Cardiac fibroblast (primary cell): ENCODE measurements around the gene MBD6.

Source experiments
- DNase-seq, 2 donors: peaks; one replicate each; pipeline versions ENCODE4 v3.0.0 to v3.0.0-alpha.2; 2010; ENCODE audit warnings: low read depth in 2 of 2
- H3K4me3 ChIP-seq, 2 donors: replicated peaks in 1 of 2; 1 replicate in 1 of 2; 2 replicates in 1 of 2; pipeline ENCODE4 v1.5.1; 2011; ENCODE audit warnings: low read depth in 2 of 2, low read length in 2 of 2, mild to moderate bottlenecking in 2 of 2, moderate library complexity in 1 of 2
- TF ChIP-seq, protein P1 (sequence below): IDR thresholded peaks from one replicate; pipeline ENCODE4 v1.5.1; 2011; ENCODE audit warnings: low read depth, mild to moderate bottlenecking, low read length, inconsistent platforms

MBD6 gene

DNA sequence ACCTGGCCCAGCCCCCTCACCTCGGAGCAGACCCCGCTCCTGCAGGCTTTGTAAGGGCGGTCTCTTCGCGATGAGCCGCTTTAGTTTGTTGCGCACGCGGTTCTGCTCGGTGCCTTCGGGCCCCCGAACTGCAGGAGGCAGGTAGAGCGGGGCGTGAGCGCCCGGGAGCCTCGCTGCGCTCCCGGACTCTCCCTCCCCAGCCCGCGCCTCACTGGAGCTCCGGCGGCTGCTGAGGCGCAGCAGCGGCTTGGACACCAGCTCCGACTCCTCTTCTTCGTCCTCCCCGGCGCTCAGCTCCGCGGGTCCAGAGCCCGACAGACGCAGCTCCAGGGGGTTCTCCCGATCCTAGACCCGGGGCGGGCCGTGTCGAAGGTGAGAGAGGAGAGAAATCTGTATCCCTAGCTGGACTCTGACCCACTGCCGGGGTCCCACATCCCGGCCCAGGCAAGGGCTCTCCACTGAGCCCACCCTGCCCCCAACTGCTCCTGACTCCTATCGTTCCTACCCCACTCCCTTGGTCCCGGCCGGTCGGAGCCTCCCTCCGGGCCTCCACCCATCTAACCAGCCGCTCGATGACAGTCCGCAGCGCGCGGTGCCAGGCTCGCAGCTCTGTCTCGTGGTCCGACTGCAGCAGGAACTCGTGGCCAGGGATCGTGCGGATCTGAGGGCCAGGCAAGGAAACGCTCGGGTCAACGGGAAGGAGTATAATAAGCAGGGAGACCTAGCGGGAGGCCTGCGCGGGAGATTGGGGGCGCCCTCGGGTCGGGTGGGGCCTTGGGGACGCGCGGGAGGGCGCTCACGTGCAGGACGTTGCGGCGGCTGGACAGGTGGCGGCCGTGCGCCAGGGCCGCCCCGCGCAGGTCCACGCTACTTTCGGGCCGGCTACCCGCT is 47.1 kb upstream of the MBD6 start:
- peak overlapping the region in 1 of 2 donors; percentile 19 for H3K4me3 ChIP-seq
- TF ChIP-seq, protein P1, sequence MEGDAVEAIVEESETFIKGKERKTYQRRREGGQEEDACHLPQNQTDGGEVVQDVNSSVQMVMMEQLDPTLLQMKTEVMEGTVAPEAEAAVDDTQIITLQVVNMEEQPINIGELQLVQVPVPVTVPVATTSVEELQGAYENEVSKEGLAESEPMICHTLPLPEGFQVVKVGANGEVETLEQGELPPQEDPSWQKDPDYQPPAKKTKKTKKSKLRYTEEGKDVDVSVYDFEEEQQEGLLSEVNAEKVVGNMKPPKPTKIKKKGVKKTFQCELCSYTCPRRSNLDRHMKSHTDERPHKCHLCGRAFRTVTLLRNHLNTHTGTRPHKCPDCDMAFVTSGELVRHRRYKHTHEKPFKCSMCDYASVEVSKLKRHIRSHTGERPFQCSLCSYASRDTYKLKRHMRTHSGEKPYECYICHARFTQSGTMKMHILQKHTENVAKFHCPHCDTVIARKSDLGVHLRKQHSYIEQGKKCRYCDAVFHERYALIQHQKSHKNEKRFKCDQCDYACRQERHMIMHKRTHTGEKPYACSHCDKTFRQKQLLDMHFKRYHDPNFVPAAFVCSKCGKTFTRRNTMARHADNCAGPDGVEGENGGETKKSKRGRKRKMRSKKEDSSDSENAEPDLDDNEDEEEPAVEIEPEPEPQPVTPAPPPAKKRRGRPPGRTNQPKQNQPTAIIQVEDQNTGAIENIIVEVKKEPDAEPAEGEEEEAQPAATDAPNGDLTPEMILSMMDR = no peak
- peak in 1 of 2 donors; percentile 42 for DNase-seq

GRCh38 chr12:57476162-57476992 is 46.2 kb upstream of the MBD6 start:
- TF ChIP-seq, protein P1 = no peak
- no peak for DNase-seq
- H3K4me3 ChIP-seq = no peak overlapping the region

GRCh38 chr12:57476993-57477709 is 45.5 kb upstream of the MBD6 start:
- no peak for DNase-seq
- TF ChIP-seq, protein P1 = no peak
- H3K4me3 ChIP-seq = no peak overlapping the region

DNA sequence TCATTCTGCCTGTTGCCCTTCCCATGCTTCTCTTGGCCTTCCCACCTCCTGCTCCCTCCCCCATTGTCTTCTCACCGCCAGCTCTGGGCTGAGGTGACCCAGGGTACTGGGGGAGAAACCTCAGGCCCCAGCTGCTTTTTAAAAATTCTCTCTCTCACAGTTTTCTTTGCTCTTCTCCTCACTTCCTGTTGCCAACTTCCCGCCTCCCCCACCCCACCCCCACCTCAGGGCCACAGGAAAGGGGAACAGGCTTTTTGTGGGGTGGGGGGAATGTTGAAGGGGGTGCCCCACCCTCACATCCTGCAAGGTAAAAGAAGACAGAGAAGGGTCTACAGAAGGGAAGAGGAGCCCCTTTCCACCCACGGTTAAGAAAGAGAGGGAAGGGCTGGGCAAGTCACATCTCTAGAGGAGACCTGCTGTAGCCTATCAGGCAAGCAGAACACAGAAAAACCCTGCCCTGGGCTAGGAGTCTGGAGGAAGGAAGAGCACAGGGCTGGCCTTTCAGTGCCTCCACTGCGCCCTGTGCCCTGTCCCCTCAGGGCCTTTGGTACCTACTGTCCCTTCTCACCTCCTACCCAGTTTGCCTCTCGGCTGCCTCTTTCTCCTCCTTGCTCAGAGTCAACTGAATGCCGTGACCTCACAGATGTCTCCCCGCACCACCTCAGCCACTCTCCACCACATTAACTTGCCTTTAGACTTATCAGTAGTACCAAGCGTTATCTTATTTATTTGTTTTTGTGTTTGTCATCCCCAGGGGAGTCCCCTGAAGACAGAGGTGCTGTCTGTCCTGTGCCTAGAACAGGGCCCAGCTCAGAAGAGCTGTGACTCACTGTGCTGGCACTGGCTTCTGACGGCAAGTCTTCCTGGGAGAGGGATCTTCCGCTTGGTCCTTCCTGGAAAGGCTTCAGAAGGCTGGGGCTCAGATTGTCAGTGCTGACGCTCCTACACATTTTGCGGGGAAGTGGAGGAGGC is 44.6 kb upstream of the MBD6 start:
- TF ChIP-seq, protein P1 = no peak
- peak; percentile 60 to 72 for DNase-seq
- no peak overlapping the region for H3K4me3 ChIP-seq

- DNase-seq = no peak
- no peak overlapping the region for H3K4me3 ChIP-seq
- TF ChIP-seq, protein P1 = no peak
Observed at GRCh38 chr12:57479043-57479375, 43.6 kb upstream of the MBD6 start.
